Testis (tissue), 3 donors: ENCODE measurements around the gene MRPS35. TPM values are rescaled to one million over a fixed set of nuclear protein-coding genes. Genes with fewer than 3 reads are reported as not detected.

Experiments used
- DNase-seq: peaks from one replicate; pipeline ENCODE4 v3.0.0-alpha.2; 2019
- H3K27ac ChIP-seq, 2 donors: fragments of 200-600 bp; sonication (generic); one replicate each; pipeline ENCODE4 v1.5.1; 2019
- H3K27me3 ChIP-seq: fragments of 200-600 bp; sonication (generic); one replicate; pipeline ENCODE4 v1.5.1; 2019
- H3K36me3 ChIP-seq: fragments of 200-600 bp; sonication (generic); one replicate; pipeline ENCODE4 v1.5.1; 2017; ENCODE audit warnings: low read depth; ENCODE audit errors: missing control alignments
- H3K4me1 ChIP-seq: fragments of 200-600 bp; sonication (generic); one replicate; pipeline ENCODE4 v1.5.1; 2019
- H3K4me3 ChIP-seq, 2 donors: fragments of 200-600 bp; sonication (generic); one replicate each; pipeline ENCODE4 v1.5.1; 2017 to 2019
- H3K9me3 ChIP-seq: fragments of 200-600 bp; sonication (generic); one replicate; pipeline ENCODE4 v1.5.1; 2017
- CTCF ChIP-seq, 3 experiments: fragments of 450-650 bp in 2 of 3; fragments of 200-600 bp in 1 of 3; sonication (generic) in 1 of 3; IDR thresholded peaks; one replicate each; pipeline ENCODE4 v1.5.1; 2016 to 2019; ENCODE audit warnings: antibody characterized with exemption in 3 of 3, mild to moderate bottlenecking in 2 of 3, moderate library complexity in 1 of 3
- POLR2A ChIP-seq: fragments of 450-650 bp; IDR thresholded peaks from one replicate; pipeline ENCODE4 v1.6.1; 2017; ENCODE audit warnings: antibody characterized with exemption, mild to moderate bottlenecking, moderate library complexity
- WGBS, 2 donors: methylation state at CpG; one replicate each; pipeline ENCODE4 v1.1.5; 2018; 5-methylcytosine and 5-hydroxymethylcytosine counted together
- intact Hi-C: fragments of 100-400 bp; cut with DNase I; formaldehyde crosslinking; loops from one replicate; pipeline ENCODE4 v1.15.1; 2023; ENCODE audit warnings: low total_unique reads
- polyA plus RNA-seq: library from polyadenylated mRNA; stranded (reverse); fragments of 350-450 nt; fragmentation: Illumina TruSeq; extraction: RNeasy Lipid Tissue Mini Kit (QIAGEN cat#74804); gene quantifications from one replicate; pipeline ENCODE4 v1.2.3, GENCODE V29; 2014; ENCODE audit warnings: low read depth, low replicate concordance; ENCODE audit not compliant: insufficient read depth
- total RNA-seq, 2 donors: library from RNA; depleted of rRNA; stranded (reverse); fragments of >200 nt; gene quantifications; one replicate each; pipeline ENCODE4 v1.2.3, GENCODE V29; 2016

Gene MRPS35
- total and polyA plus RNA-seq, 3 donors from 2014 or later, result 35.1 to 42.9 (median 35.7) TPM

GRCh38 chr12:27695556-27696292 is 14.9 kb upstream of the MRPS35 start:
- intact Hi-C loops, result no loop called here
- no peaks in the 10 kb centered on the region for H3K36me3 ChIP-seq

GRCh38 chr12:27696293-27696652 is 14.4 kb upstream of the MRPS35 start, which contains the start of gene REP15:
Gene REP15, plus strand, starts transcription at chr12:27696447. Its CDS starts 116 bp downstream, at chr12:27696563.
- no peak within 1 kb of the TSS for H3K4me3 ChIP-seq
- TF ChIP-seq POLR2A, result no peak
- TF ChIP-seq CTCF (IDR thresholded peaks at IDR 0.05), result no peak
- H3K36me3 ChIP-seq, result no peaks in the 10 kb centered on the region
- H3K27ac ChIP-seq, result no peak within 1 kb of the TSS
- no peaks in the 10 kb centered on the region for H3K9me3 ChIP-seq
- no peak for DNase-seq
- no peaks in the 10 kb centered on the region for H3K4me1 ChIP-seq
- 85 to 87% methylated on average over 5 of the region's 5 CpGs for WGBS, 2 donors
- intact Hi-C loops, result no loop called here
- no peaks in the 10 kb centered on the region for H3K27me3 ChIP-seq

More at GRCh38 chr12:27695556-27696292, 14.9 kb upstream of the MRPS35 start:
- 85 to 91% methylated on average over 6 of the region's 6 CpGs for WGBS, 2 donors
- no peak for DNase-seq
- H3K4me1 ChIP-seq, result no peaks in the 10 kb centered on the region
- no peaks in the 10 kb centered on the region for H3K9me3 ChIP-seq
- no peaks in the 10 kb centered on the region for H3K27me3 ChIP-seq
- no peak for TF ChIP-seq POLR2A
- no peak overlapping the region for H3K27ac ChIP-seq
- H3K4me3 ChIP-seq, result no peak overlapping the region

- Histone ChIP-seq H3K36me3 (no peaks in the 10 kb centered on the region), H3K4me3 (no peak overlapping the region), H3K9me3 (no peaks in the 10 kb centered on the region), H3K27ac (no peak overlapping the region), H3K27me3 (no peaks in the 10 kb centered on the region), H3K4me1 (no peaks in the 10 kb centered on the region)
- intact Hi-C loops, result no loop called here
- 83% methylated on average over 3 of the region's 3 CpGs for WGBS, 2 donors
- DNase-seq, result no peak
- TF ChIP-seq CTCF (IDR thresholded peaks at IDR 0.05) (no peak), POLR2A (no peak)
Observed at GRCh38 chr12:27696864-27697564, 13.6 kb upstream of the MRPS35 start.

- H3K4me3 ChIP-seq, result no peak overlapping the region
- 17 to 27% methylated on average over 4 of the region's 4 CpGs for WGBS, 2 donors
- H3K27ac ChIP-seq, result no peak overlapping the region
- no peaks in the 10 kb centered on the region for H3K36me3 ChIP-seq
- no peaks in the 10 kb centered on the region for H3K27me3 ChIP-seq
- TF ChIP-seq POLR2A (no peak), CTCF (IDR thresholded peaks at IDR 0.05) (peak; percentile 84 to 87 (median 87))
- intact Hi-C loops, result no loop called here
- no peaks in the 10 kb centered on the region for H3K9me3 ChIP-seq
- peak; percentile 89 for DNase-seq
- no peaks in the 10 kb centered on the region for H3K4me1 ChIP-seq
Observed at GRCh38 chr12:27703720-27704452, 6.7 kb upstream of the MRPS35 start.

- 71 to 83% methylated on average over 2 to 8 of the region's 8 CpGs for WGBS, 2 donors
- intact Hi-C loops, result no loop called here
- no peak overlapping the region for H3K27ac ChIP-seq
- TF ChIP-seq POLR2A (no peak), CTCF (IDR thresholded peaks at IDR 0.05) (no peak)
- no peaks in the 10 kb centered on the region for H3K9me3 ChIP-seq
- no peaks in the 10 kb centered on the region for H3K27me3 ChIP-seq
- no peaks in the 10 kb centered on the region for H3K36me3 ChIP-seq
- no peak for DNase-seq
- no peak overlapping the region for H3K4me3 ChIP-seq
- H3K4me1 ChIP-seq, result no peaks in the 10 kb centered on the region
Observed at GRCh38 chr12:27705263-27705662, 5.4 kb upstream of the MRPS35 start.
